Osteocyte (in vitro differentiated cells): ENCODE data around the gene ABCC6. TPM values are rescaled to one million over a fixed set of nuclear protein-coding genes. Genes with fewer than 3 reads are reported as not detected.

Source experiments
- DNase-seq: peaks from one replicate; pipeline ENCODE4 v3.0.0; 2021; ENCODE audit warnings: mixed read lengths; ENCODE audit not compliant: unreplicated experiment; ENCODE audit errors: extremely low spot score
- H3K27ac Mint-ChIP-seq: one replicate; pipeline ENCODE4 v1.8.0; 2021; ENCODE audit warnings: mild to moderate bottlenecking, mixed read lengths; ENCODE audit not compliant: unreplicated experiment
- H3K27me3 Mint-ChIP-seq: one replicate; pipeline ENCODE4 v1.8.0; 2021; ENCODE audit warnings: mixed read lengths; ENCODE audit not compliant: unreplicated experiment
- H3K36me3 Mint-ChIP-seq: one replicate; pipeline ENCODE4 v1.8.0; 2021; ENCODE audit warnings: mixed read lengths; ENCODE audit not compliant: unreplicated experiment
- H3K4me1 Mint-ChIP-seq: one replicate; pipeline ENCODE4 v1.8.0; 2021; ENCODE audit warnings: mixed read lengths; ENCODE audit not compliant: unreplicated experiment
- H3K4me3 Mint-ChIP-seq: one replicate; pipeline ENCODE4 v1.8.0; 2021; ENCODE audit warnings: mild to moderate bottlenecking, moderate library complexity, mixed read lengths; ENCODE audit not compliant: unreplicated experiment
- H3K9me3 Mint-ChIP-seq: one replicate; pipeline ENCODE4 v1.8.0; 2021; ENCODE audit warnings: mixed read lengths; ENCODE audit not compliant: unreplicated experiment
- CTCF ChIP-seq: fragments of 200-600 bp; sonication (generic); IDR thresholded peaks from 2 replicates; pipeline ENCODE4 v1.5.0; 2021; ENCODE audit warnings: antibody characterized with exemption, mild to moderate bottlenecking, moderate library complexity
- total RNA-seq: library from RNA; stranded (reverse); gene quantifications from 2 replicates; pipeline ENCODE4 v1.2.1, GENCODE V29; 2021

ABCC6 gene
- total RNA-seq, 1 donor from 2014 or later = 1.4 TPM

GRCh38 chr16:16145286-16145685 is 78.0 kb downstream of the ABCC6 start:
- H3K9me3 Mint-ChIP-seq = no peaks in the 10 kb centered on the region
- no peak for DNase-seq
- H3K4me3 Mint-ChIP-seq = no peak overlapping the region
- H3K4me1 Mint-ChIP-seq = peaks cover 15% of the 10 kb centered on the region
- no peak for TF ChIP-seq CTCF
- peak overlapping the region; percentile 14 for H3K27ac Mint-ChIP-seq
- H3K27me3 Mint-ChIP-seq = no peaks in the 10 kb centered on the region
- H3K36me3 Mint-ChIP-seq = peaks cover 38% of the 10 kb centered on the region

DNA sequence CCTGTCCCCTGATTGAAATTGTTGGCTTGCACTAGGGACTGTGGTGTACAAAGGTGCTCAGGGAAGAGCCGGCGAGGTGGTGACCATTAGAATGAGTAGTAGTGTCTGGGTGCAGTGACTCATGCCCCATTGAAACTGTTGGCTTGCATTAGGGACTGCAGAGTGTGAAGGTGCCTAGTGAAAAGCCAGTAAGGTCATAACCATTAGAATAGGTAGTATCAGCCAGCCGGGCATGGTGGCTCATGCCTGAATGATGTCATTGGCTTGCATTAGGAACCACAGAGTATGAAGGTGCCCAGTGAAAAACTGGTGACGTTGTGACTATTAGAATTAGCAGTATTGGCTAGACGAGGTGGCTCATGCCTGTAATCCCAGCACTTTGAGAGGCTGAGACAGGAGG is 78.9 kb downstream of the ABCC6 start:
- Mint-ChIP-seq H3K4me3 (no peak overlapping the region), H3K36me3 (peaks cover 45% of the 10 kb centered on the region), H3K9me3 (no peaks in the 10 kb centered on the region), H3K27ac (no peak overlapping the region), H3K4me1 (peaks cover 15% of the 10 kb centered on the region), H3K27me3 (no peaks in the 10 kb centered on the region)
- DNase-seq = no peak
- TF ChIP-seq CTCF = no peak

DNA sequence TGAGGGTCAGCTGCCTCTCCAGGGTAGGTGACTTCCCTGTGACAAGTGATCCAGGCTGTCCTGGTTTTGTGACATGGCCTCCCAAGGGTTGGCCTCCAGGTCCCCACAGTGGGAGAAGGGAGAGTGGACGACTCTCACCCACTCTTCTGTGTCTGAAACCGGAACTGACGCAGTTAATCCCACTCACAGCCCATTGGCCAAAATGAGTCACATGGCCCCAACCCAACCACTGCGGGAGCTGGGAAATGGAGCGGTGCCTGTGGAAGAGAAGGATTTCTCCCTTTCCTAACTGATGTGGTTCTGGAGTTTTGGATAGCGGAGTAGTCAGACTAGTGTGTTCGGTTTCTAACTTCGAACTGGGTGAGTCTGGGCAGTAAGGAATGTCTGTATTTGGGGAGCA is 79.4 kb downstream of the ABCC6 start:
- Mint-ChIP-seq H3K4me3 (no peak overlapping the region), H3K4me1 (peaks cover 15% of the 10 kb centered on the region), H3K27me3 (no peaks in the 10 kb centered on the region), H3K36me3 (peaks cover 46% of the 10 kb centered on the region), H3K9me3 (no peaks in the 10 kb centered on the region), H3K27ac (no peak overlapping the region)
- TF ChIP-seq CTCF = no peak
- DNase-seq = no peak

DNA sequence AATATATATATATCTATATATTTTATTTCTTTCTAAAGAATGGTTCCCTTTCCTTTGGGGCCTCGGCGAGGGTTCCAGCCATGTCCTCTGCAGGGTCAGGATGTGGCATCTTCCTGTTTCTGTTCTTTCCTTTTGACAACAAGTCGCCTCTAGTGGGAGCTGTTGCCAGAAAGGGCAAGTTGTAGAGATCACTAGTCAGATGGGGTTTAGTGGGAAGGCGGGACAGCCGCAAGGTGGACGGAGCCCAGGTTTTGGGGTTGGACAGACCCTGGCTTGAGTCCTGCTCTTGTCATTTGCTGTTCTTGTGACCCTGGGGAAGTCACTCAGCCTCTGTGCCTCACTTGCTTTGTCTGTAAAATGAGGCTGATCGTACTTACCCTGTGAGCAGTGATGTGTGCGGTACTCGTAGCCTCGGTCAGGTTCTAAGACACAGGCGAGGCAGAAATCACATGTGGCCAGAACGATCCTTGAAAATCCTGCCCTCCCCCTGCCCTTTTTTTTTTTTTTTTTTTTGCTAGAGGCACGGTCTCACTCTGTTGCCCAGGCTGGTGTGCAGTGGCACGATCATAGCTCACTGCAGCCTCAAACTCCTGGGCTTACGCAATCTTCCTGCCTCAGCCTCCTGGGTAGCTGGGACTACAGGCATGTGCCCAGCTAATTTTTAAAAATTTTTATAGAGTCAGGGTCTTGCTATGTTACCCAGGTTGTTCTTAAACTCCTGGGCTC is 80.1 kb downstream of the ABCC6 start:
- Mint-ChIP-seq H3K27ac (no peak overlapping the region), H3K4me3 (no peak overlapping the region), H3K9me3 (no peaks in the 10 kb centered on the region), H3K4me1 (peaks cover 8% of the 10 kb centered on the region), H3K36me3 (peaks cover 47% of the 10 kb centered on the region), H3K27me3 (no peaks in the 10 kb centered on the region)
- no peak for DNase-seq
- TF ChIP-seq CTCF = peak; percentile 37

- no peak overlapping the region for H3K27ac Mint-ChIP-seq
- no peak overlapping the region for H3K4me3 Mint-ChIP-seq
- DNase-seq = no peak
- H3K9me3 Mint-ChIP-seq = no peaks in the 10 kb centered on the region
- no peaks in the 10 kb centered on the region for H3K27me3 Mint-ChIP-seq
- H3K36me3 Mint-ChIP-seq = peaks cover 48% of the 10 kb centered on the region
- H3K4me1 Mint-ChIP-seq = no peaks in the 10 kb centered on the region
- TF ChIP-seq CTCF = no peak
Measured at GRCh38 chr16:16141784-16142396, 81.4 kb downstream of the ABCC6 start.
